Astrocyte of the cerebellum (primary cell): Measurements from ENCODE around the gene KCNN4.

Experiments
- DNase-seq: peaks from one replicate; pipeline ENCODE4 v3.0.0-alpha.2; 2011; ENCODE audit warnings: low read depth
- H3K4me3 ChIP-seq: 2 replicates; pipeline ENCODE4 v1.5.1; 2011; ENCODE audit warnings: mild to moderate bottlenecking, low read depth, low read length, moderate library complexity
- in situ Hi-C: cut with HindIII; loops from 2 replicates; pipeline ENCODE4 v1.10.0; 2017; ENCODE audit warnings: low sequenced_read_pairs
- TF ChIP-seq, protein P1 (sequence below): IDR thresholded peaks from 2 replicates; pipeline ENCODE4 v1.5.1; 2012; ENCODE audit warnings: low read length, low read depth, moderate library complexity, mild to moderate bottlenecking; ENCODE audit errors: missing control alignments

KCNN4 gene

DNA sequence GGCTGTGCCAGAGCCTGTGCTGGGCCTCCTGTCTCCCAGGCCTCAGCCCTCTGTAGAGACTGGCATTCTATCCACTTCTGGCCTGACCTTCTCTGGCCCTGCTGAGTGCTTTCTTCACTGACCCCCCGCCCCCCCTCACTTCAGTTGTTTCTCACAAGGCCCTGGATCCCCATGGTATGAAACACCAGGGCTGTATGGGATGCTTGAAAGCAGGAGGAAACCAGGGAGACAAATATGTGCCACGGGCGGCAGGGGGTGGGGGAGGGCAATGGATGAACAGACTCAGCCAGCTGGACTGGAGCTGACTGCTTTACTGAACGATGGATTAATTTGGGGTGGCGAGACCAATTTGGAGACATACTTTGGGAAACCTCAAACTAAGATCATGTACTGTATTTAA is 50.9 kb downstream of the KCNN4 start:
- no peak overlapping the region for H3K4me3 ChIP-seq
- in situ Hi-C loops, result loop anchor here (10.0 kb wide), 1 partner anchor 65 kb away; no protein-coding TSS in a partner anchor
- TF ChIP-seq, protein P1, sequence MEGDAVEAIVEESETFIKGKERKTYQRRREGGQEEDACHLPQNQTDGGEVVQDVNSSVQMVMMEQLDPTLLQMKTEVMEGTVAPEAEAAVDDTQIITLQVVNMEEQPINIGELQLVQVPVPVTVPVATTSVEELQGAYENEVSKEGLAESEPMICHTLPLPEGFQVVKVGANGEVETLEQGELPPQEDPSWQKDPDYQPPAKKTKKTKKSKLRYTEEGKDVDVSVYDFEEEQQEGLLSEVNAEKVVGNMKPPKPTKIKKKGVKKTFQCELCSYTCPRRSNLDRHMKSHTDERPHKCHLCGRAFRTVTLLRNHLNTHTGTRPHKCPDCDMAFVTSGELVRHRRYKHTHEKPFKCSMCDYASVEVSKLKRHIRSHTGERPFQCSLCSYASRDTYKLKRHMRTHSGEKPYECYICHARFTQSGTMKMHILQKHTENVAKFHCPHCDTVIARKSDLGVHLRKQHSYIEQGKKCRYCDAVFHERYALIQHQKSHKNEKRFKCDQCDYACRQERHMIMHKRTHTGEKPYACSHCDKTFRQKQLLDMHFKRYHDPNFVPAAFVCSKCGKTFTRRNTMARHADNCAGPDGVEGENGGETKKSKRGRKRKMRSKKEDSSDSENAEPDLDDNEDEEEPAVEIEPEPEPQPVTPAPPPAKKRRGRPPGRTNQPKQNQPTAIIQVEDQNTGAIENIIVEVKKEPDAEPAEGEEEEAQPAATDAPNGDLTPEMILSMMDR, result no peak
- DNase-seq, result no peak

DNA sequence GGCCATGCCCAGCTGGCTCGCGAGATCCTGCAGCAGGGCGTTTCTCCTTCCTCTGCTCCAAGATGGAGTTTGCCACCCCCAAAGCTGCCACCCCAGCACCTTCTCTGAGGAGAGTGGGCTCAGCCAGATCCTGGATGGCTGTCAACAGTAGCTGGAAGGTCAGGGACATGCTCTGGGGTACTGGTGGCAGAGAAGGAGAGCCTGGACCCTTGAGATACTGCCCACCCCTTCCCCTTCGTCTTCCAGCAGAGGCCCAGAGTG is 53.2 kb downstream of the KCNN4 start:
- H3K4me3 ChIP-seq, result no peak overlapping the region
- no peak for DNase-seq
- TF ChIP-seq, protein P1, result no peak
- in situ Hi-C loops, result loop anchor here (10.0 kb wide), 1 partner anchor 63 kb away; no protein-coding TSS in a partner anchor

DNA sequence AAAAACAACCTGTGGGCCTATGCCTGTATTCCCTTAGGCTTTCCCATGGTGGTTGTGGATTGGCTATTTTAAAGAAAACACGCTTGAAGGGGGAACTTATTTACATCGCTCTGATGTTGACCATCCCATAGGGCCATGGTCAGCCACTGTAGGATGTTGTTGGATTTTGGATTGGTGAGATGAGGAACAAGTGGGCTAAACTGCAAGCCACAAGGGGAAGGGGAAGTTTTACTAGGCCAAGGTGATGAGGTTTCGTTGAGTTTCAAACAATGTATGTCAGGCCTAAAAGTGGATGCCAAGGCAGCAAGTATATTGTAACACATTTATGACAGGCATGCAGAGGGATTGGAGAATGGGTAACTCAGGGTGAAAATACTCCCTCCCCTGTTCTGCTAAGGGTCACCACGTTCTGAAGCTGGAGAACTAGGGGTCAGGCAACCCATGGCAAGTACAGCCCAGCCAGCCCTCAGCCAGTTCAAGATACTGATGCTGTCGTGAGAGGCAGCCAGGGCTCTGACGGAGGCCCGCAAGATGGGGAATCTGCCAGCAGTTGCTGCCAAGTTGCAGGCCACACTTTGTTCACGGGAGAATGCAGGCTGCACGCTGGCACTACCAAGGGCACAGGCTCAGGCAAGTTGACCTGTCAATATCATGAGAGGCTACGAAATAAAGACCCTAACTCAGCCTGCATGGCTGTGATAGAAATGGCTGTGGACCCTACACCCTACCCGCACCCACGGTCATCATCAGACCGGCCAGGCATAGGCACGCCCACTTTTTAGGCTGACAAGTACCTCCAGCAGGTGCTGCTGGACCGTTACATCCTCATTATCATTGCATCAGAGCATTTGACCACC is 53.8 kb downstream of the KCNN4 start:
- DNase-seq, result no peak
- TF ChIP-seq, protein P1, result no peak
- H3K4me3 ChIP-seq, result no peak overlapping the region
- in situ Hi-C loops, result loop anchor here (10.0 kb wide), 1 partner anchor 62 kb away; no protein-coding TSS in a partner anchor

DNA sequence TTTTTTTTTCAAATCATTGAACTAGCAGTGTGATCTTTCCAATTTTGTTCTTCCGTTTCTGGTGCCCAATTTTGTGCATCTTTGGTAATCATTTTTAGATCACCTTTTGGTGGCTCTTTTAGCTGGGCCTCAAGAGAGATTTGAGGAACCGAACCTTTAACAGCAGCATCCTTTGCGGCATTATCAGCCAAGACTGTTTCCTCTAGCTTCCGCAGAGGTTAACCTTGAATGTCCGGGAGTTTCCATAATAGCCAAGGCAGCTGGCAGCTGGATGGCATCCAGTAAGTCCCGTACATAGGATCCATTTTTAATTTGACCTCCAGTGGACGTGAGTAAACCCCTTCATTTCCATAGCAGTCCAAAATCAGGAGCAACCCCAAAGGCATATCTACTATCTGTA is 55.3 kb downstream of the KCNN4 start:
- no peak overlapping the region for H3K4me3 ChIP-seq
- in situ Hi-C loops, result loop anchor here (10.0 kb wide), 1 partner anchor 61 kb away; no protein-coding TSS in a partner anchor
- DNase-seq, result no peak
- TF ChIP-seq, protein P1, result no peak

DNA sequence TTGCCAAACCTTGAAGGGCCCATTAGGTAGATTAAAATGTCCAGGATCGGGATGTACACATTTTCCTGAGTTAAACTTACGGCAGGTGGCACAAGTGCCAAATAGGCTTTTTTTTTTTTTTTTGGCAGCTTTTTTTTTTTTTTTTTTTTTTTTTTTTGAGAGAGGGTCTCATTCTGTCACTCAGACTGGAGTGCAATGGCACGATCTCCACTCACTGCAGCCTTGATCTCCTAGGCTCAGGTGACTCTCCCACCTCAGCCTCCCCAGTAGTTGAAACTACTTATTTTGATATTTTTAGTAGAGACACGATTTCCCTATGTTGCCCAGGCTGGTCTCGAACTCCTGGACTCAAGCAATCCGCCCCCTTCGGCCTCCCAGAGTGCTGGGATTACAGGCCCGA is 55.9 kb downstream of the KCNN4 start:
- H3K4me3 ChIP-seq, result no peak overlapping the region
- TF ChIP-seq, protein P1, result no peak
- in situ Hi-C loops, result loop anchor here (5.0 to 10.0 kb wide), 2 partner anchors 47 to 60 kb away; no protein-coding TSS in a partner anchor
- no peak for DNase-seq

DNA sequence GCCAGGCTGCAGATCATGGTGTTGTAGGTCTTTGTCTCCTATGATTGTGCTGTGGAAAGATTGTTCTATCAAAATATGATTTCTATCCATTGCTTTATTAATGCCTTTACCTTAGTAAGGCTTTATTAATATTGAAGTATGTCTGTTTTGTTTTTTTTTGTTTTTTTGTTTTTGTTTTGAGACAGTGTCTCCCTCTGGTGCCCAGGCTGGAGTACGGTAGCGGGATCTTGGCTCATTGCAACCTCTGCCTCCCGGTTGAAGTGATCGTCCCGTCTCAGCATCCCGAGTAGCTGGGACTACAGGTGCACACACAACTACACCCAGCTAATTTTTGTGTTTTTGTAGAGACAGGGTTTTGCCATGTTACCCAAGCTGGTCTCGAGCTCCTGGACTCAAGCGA is 57.2 kb downstream of the KCNN4 start:
- in situ Hi-C loops, result loop anchor here (5.0 to 10.0 kb wide), 2 partner anchors 49 to 59 kb away; no protein-coding TSS in a partner anchor
- DNase-seq, result no peak
- TF ChIP-seq, protein P1, result peak; percentile 29
- no peak overlapping the region for H3K4me3 ChIP-seq
